AG04449 (cell line): ENCODE data around the gene PATJ.

Experiments
- CTCF ChIA-PET: fragments of 350-600 bp; formaldehyde crosslinking; extraction: SDS; loops from one replicate; lab custom pipeline; 2021; ENCODE audit warnings: antibody characterized with exemption; lab: Yijun Ruan, JAX
- POLR2A ChIA-PET: fragments of 400-600, 350-600 bp; formaldehyde crosslinking; extraction: SDS; loops from one replicate; lab custom pipeline; 2020; ENCODE audit warnings: antibody characterized with exemption, inconsistent platforms; lab: Yijun Ruan, JAX
- DNase-seq: peaks from one replicate; pipeline ENCODE4 v3.0.0-alpha.2; 2010; ENCODE audit warnings: low read depth, low spot score
- H3K4me3 ChIP-seq: 2 replicates; pipeline ENCODE4 v1.5.1; 2011; ENCODE audit warnings: low read depth, mild to moderate bottlenecking, control low read depth, low read length
- CTCF ChIP-seq: IDR thresholded peaks from one replicate; pipeline ENCODE4 v1.5.1; 2011; ENCODE audit warnings: mild to moderate bottlenecking, moderate library complexity, low read length, control low read depth, inconsistent platforms; ENCODE audit not compliant: insufficient read depth; ENCODE audit errors: missing control alignments

Gene PATJ

GRCh38 chr1:61852670-61853015 is 110.4 kb downstream of the PATJ start:
- H3K4me3 ChIP-seq: no peak overlapping the region
- ChIA-PET CTCF (interaction anchor here (0.8 to 6.1 kb wide), 30 partner anchors 9 to 1881 kb away, joined by 3 to 43 read pairs (median 4); no protein-coding TSS in a partner anchor), POLR2A (no interaction called here)
- no peak for DNase-seq
- no peak for TF ChIP-seq CTCF

- CTCF ChIA-PET: interaction anchor here (0.6 to 6.1 kb wide), 49 partner anchors 8 to 1886 kb away, joined by 3 to 43 read pairs (median 4); no protein-coding TSS in a partner anchor
- POLR2A ChIA-PET: no interaction called here
These were observed 111.3 kb downstream of the PATJ start for GRCh38 chr1:61853583-61853982.

GRCh38 chr1:61864489-61864888 is 122.2 kb downstream of the PATJ start:
- ChIA-PET POLR2A (no interaction called here), CTCF (no interaction called here)
- no peak for TF ChIP-seq CTCF
- no peak overlapping the region for H3K4me3 ChIP-seq
- DNase-seq: no peak

More at GRCh38 chr1:61853583-61853982, 111.3 kb downstream of the PATJ start:
- TF ChIP-seq CTCF: peak; percentile 10
- no peak overlapping the region for H3K4me3 ChIP-seq
- DNase-seq: no peak

GRCh38 chr1:61865646-61866220 is 123.5 kb downstream of the PATJ start:
- no peak for TF ChIP-seq CTCF
- POLR2A ChIA-PET: no interaction called here
- no peak overlapping the region for H3K4me3 ChIP-seq
- DNase-seq: no peak
- CTCF ChIA-PET: no interaction called here

- DNase-seq: no peak
- POLR2A ChIA-PET: no interaction called here
- no peak overlapping the region for H3K4me3 ChIP-seq
- CTCF ChIA-PET: no interaction called here
- no peak for TF ChIP-seq CTCF
These were observed 127.4 kb downstream of the PATJ start for GRCh38 chr1:61869691-61870109.

GRCh38 chr1:61872206-61872605 is 129.9 kb downstream of the PATJ start:
- no peak for TF ChIP-seq CTCF
- CTCF ChIA-PET: no interaction called here
- POLR2A ChIA-PET: no interaction called here
- no peak for DNase-seq
- H3K4me3 ChIP-seq: no peak overlapping the region
